Measurements from ENCODE around the gene TBXA2R. TPM values are rescaled to one million over a fixed set of nuclear protein-coding genes. Genes with fewer than 3 reads are reported as not detected.

The TBXA2R gene
- total and polyA plus RNA-seq, 12 donors = 1.6 to 4.0 (median 3.0) TPM

DNA sequence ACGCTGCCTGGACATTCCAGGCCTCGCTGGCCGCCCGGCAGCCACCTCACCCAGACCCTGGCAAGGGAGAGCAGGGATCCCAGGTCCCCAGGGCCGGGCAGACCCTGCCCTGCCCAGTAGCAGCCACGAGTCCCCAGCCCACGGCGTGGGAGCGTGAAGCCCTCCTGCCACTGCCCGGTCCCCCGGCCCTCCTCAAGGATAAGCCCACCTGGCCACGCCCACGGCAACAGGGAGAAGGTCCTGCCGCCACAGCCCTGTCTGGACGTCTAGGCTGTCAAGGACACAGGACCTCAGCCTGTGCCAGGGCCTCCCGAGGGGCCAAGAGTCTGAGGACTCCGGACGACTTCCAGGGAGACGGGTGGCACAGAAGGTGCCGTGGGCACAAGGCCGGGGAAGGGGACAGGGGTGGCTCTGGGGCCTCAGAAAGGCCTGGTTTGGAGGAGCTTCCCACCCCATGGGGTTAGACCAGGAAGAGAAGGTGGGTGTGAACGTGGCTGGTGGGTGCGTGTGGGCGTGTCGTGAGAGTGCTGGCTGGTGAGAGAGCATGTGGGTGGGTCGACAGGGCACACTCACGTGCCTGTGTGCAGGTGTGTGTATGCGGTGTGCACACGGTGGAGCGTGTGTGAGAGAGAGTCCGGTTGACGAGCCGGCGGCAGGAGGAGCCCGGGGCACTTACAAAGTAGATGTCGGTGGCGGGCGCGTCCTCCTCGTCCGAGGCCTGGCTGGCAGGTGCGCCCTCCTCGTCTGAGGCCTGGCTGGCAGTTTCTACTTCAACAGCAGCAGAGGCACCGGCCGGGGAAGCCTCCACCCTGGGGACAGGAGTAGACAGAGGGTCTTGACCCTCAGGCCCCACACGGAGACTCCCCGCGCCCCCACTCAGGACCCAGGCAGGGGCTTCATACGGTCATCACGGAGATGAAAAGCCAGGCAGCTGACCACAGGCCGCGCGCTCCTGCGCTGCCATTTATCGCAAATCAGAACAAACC is 31.8 kb upstream of the TBXA2R start:
- ATAC-seq (no peak), DNase-seq (no peak)
- Histone ChIP-seq H3K9me3 (no peaks in the 10 kb centered on the region), H3K27me3 (no peaks in the 10 kb centered on the region), H3K4me3 (no peak overlapping the region), H3K36me3 (peaks cover 0 to 96% (median 33%) of the 10 kb centered on the region in 9 donors), H3K27ac (no peak overlapping the region), H3K4me1 (no peaks in the 10 kb centered on the region)
- 92 to 93% methylated on average over 55 of the region's 55 CpGs for WGBS, 2 donors
- intact Hi-C loops (cut with DNase I) = no loop called here
- TF ChIP-seq, protein P1, sequence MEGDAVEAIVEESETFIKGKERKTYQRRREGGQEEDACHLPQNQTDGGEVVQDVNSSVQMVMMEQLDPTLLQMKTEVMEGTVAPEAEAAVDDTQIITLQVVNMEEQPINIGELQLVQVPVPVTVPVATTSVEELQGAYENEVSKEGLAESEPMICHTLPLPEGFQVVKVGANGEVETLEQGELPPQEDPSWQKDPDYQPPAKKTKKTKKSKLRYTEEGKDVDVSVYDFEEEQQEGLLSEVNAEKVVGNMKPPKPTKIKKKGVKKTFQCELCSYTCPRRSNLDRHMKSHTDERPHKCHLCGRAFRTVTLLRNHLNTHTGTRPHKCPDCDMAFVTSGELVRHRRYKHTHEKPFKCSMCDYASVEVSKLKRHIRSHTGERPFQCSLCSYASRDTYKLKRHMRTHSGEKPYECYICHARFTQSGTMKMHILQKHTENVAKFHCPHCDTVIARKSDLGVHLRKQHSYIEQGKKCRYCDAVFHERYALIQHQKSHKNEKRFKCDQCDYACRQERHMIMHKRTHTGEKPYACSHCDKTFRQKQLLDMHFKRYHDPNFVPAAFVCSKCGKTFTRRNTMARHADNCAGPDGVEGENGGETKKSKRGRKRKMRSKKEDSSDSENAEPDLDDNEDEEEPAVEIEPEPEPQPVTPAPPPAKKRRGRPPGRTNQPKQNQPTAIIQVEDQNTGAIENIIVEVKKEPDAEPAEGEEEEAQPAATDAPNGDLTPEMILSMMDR (IDR thresholded peaks at IDR 0.05) = no peak

DNA sequence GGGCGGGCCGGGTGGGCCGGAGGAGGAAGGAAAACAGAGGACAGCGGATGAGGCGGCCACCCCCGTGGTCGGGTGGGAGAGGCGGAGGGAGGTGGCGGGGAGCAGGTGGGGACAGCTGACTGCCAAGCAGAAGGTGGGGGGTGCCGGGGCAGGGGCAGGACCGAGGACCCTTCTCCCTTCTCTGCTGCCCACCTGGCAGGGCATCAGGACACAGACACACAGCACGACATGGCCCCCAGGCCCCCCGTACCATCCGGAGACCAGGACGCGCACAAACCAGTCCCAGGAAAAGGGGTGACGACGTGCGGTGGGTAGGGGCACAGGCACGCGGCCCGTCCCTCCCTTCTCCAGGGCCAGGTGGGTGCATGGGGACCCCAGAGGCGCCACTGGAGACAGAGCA is 30.9 kb upstream of the TBXA2R start:
- Histone ChIP-seq H3K36me3 (peaks cover 0 to 97% (median 33%) of the 10 kb centered on the region in 9 donors), H3K27me3 (no peaks in the 10 kb centered on the region), H3K4me3 (no peak overlapping the region), H3K4me1 (no peaks in the 10 kb centered on the region), H3K9me3 (no peaks in the 10 kb centered on the region), H3K27ac (no peak overlapping the region)
- WGBS, 2 donors = 93 to 95% methylated on average over 23 of the region's 23 CpGs
- ATAC-seq (no peak), DNase-seq (no peak)
- TF ChIP-seq, protein P1 (IDR thresholded peaks at IDR 0.05) = no peak
- intact Hi-C loops (cut with DNase I) = no loop called here

DNA sequence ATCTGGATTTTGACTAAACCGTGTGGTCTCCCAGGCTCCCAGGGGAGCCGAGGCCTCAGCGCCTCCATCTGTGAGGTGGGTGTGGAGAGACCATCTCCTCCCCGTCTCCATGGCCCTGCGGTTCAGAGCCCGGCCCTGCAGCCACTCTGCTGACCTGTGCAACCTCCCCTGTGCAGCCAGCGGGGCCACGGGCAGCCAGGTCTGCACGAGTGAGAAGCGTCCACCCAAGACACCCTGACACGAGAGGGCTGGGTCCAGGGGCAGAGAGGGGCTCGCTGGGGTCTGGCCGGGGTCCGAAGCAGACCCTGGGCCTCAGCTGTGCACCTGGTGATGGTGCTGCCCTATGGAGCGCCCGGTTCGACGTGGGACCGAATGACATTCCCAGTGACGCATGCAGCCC is 30.3 kb upstream of the TBXA2R start:
- TF ChIP-seq, protein P1 (IDR thresholded peaks at IDR 0.05) = no peak
- Histone ChIP-seq H3K36me3 (peaks cover 0 to 97% (median 33%) of the 10 kb centered on the region in 9 donors), H3K27ac (no peak overlapping the region), H3K27me3 (no peaks in the 10 kb centered on the region), H3K9me3 (no peaks in the 10 kb centered on the region), H3K4me3 (no peak overlapping the region), H3K4me1 (no peaks in the 10 kb centered on the region)
- no peak for ATAC-seq
- DNase-seq = no peak
- 95% methylated on average over 20 of the region's 20 CpGs for WGBS, 2 donors
- intact Hi-C loops (cut with DNase I) = no loop called here

DNA sequence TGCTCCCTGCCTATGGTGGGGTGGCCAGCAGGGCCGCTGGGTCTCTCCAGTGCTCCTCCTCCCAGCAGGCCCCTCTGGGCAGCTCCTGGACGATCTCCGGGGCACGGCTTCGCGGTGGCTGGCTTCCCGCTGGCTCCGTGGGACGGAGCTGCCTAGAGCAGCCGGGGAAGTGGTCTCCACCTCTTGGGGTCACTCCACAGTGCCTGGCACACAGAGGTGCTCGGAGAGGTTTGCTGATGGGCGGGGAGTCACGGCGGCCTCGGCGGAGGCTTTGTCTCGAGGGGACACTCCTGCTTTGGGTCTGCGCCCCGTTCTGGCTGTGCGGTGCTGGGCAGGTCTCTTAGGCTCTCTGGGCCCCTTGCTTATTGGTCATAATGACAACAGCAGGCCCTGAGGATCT is 29.8 kb upstream of the TBXA2R start:
- no peak for ATAC-seq
- Histone ChIP-seq H3K9me3 (no peaks in the 10 kb centered on the region), H3K36me3 (peaks cover 0 to 97% (median 33%) of the 10 kb centered on the region in 9 donors), H3K4me3 (no peak overlapping the region), H3K4me1 (no peaks in the 10 kb centered on the region), H3K27me3 (no peaks in the 10 kb centered on the region), H3K27ac (no peak overlapping the region)
- TF ChIP-seq, protein P1 (IDR thresholded peaks at IDR 0.05) = no peak
- intact Hi-C loops (cut with DNase I) = no loop called here
- no peak for DNase-seq
- 90 to 94% methylated on average over 20 of the region's 20 CpGs for WGBS, 2 donors

Data from heart right ventricle (tissue), 16 donors.